ENCODE measurements around the gene BZW2.

BZW2 gene

GRCh38 chr7:16753102-16753931 is 107.3 kb downstream of the BZW2 start, which contains the start of gene TSPAN13:
TSS of gene TSPAN13 (plus strand) at chr7:16753755. CDS start at chr7:16753968, 213 bp downstream.
- peak; percentile 87 to 89 for DNase-seq
- TF ChIP-seq POLR2A (IDR thresholded peaks at IDR 0.05; ENCODE audit: low read length) (peak; percentile 55), GATA1 (IDR thresholded peaks at IDR 0.05; ENCODE audit: low read depth, low read length) (no peak)

GRCh38 chr7:16753932-16754855 is 108.2 kb downstream of the BZW2 start:
- TF ChIP-seq GATA1 (IDR thresholded peaks at IDR 0.05; ENCODE audit: low read depth, low read length): no peak
- TF ChIP-seq POLR2A (IDR thresholded peaks at IDR 0.05; ENCODE audit: low read length): peak; percentile 37
- DNase-seq: peak; percentile 71 to 78

- DNase-seq: peak; percentile 39 to 61
- TF ChIP-seq POLR2A (IDR thresholded peaks at IDR 0.05; ENCODE audit: low read length) (no peak), GATA1 (IDR thresholded peaks at IDR 0.05; ENCODE audit: low read depth, low read length) (no peak)
Measured at GRCh38 chr7:16754856-16755317, 108.9 kb downstream of the BZW2 start.

GRCh38 chr7:16755397-16755796 is 109.4 kb downstream of the BZW2 start:
- TF ChIP-seq POLR2A (IDR thresholded peaks at IDR 0.05; ENCODE audit: low read length) (no peak), GATA1 (IDR thresholded peaks at IDR 0.05; ENCODE audit: low read depth, low read length) (no peak)
- DNase-seq: no peak
